Spleen (tissue), 7 donors: ENCODE data around the gene LCP2.
"Not testable (repeated sequence)": the region's sequence is repeated elsewhere in the genome, so short reads cannot be mapped to it uniquely, and the experiment has no call there.

Source experiments
- CTCF ChIP-seq, 11 experiments: fragments of 200-600 bp in 7 of 11; fragments of 450-650 bp in 4 of 11; sonication (generic) in 4 of 11; IDR thresholded peaks in 8 of 11; conservative IDR thresholded peaks in 3 of 11; 1 replicate in 7 of 11; 2 replicates in 4 of 11; pipeline versions ENCODE4 v1.4.0 to v1.8.0; 2016 to 2021; ENCODE audit warnings: antibody characterized with exemption in 11 of 11, inconsistent platforms in 4 of 11, mild to moderate bottlenecking in 1 of 11
- POLR2A ChIP-seq, 3 donors: fragments of 450-650 bp; IDR thresholded peaks; one replicate each; pipeline ENCODE4 v1.5.1; 2017; ENCODE audit warnings: antibody characterized with exemption in 3 of 3, mild to moderate bottlenecking in 1 of 3
- donor health status: DM: no; HTN: no; CAD: no; lungs with moderate emphysema.
- donor health status: DM: no; HTN: no; CAD: no.
- donor health status: DM: no; HTN: no; CAD: no.

- TF ChIP-seq CTCF (IDR thresholded peaks at IDR 0.05 in 8 of 11, conservative IDR thresholded peaks at IDR 0.05 in 3 of 11); POLR2A (IDR thresholded peaks at IDR 0.05): not testable (repeated sequence)
These were observed 48.7 kb downstream of the LCP2 start for GRCh38 chr5:170248931-170249227.
